IMR-90 (cell line): ENCODE results near the gene PPP1CA. TPM values are rescaled to one million over a fixed set of nuclear protein-coding genes. Genes with fewer than 3 reads are reported as not detected.

Experiments
- ATAC-seq: fragments of 200-7000 bp; cut with Tn5 transposase; 2 replicates; pipeline ENCODE4 v1.9.1; 2020; ENCODE audit warnings: low read depth, mild to moderate bottlenecking, moderate library complexity
- BruUV-seq: library from RNA; stranded (reverse); fragments of 400-500 nt; replicated peaks from 2 replicates; lab custom pipeline; 2021; lab: Mats Ljungman, UMichigan
- CTCF ChIA-PET: fragments of 300-600 bp; formaldehyde crosslinking; extraction: SDS; loops from one replicate; lab custom pipeline; 2021; ENCODE audit warnings: antibody characterized with exemption; lab: Yijun Ruan, JAX
- POLR2A ChIA-PET: fragments of 300-600 bp; sonication (Branson Sonifier 250); formaldehyde crosslinking; loops from one replicate; lab custom pipeline; 2022; ENCODE audit warnings: antibody characterized with exemption; ENCODE audit not compliant: unreplicated experiment; lab: Charles Lee
- DNase-seq: peaks from one replicate; pipeline ENCODE4 v3.0.0; 2013
- H2AFZ ChIP-seq: replicated peaks from 2 replicates; pipeline ENCODE3; 2013; ENCODE audit warnings: low read length, mild to moderate bottlenecking; ENCODE audit not compliant: poor library complexity
- H2AK5ac ChIP-seq: 2 replicates; pipeline ENCODE4 v1.6.1; 2013; ENCODE audit warnings: low read depth, low read length, inconsistent platforms
- H2AK9ac ChIP-seq: replicated peaks from 2 replicates; pipeline ENCODE3; 2013; ENCODE audit warnings: mild to moderate bottlenecking, low read depth, low read length, moderate library complexity; ENCODE audit not compliant: poor library complexity
- H2BK120ac ChIP-seq: 2 replicates; pipeline ENCODE4 v1.6.1; 2013; ENCODE audit warnings: low read depth, low read length, inconsistent platforms
- H2BK15ac ChIP-seq: 3 replicates; pipeline ENCODE4 v1.6.1; 2013; ENCODE audit warnings: low read depth, low read length, inconsistent platforms
- H2BK20ac ChIP-seq: 2 replicates; pipeline ENCODE4 v1.6.1; 2013; ENCODE audit warnings: low read depth, mild to moderate bottlenecking, inconsistent platforms, low read length, moderate library complexity
- H2BK5ac ChIP-seq: 2 replicates; pipeline ENCODE4 v1.6.1; 2013; ENCODE audit warnings: mild to moderate bottlenecking, low read depth, low read length, inconsistent platforms; ENCODE audit not compliant: poor library complexity, severe bottlenecking
- H3K14ac ChIP-seq: replicated peaks from 2 replicates; pipeline ENCODE4 v1.6.1; 2013; ENCODE audit warnings: low read depth, low read length, inconsistent platforms
- H3K18ac ChIP-seq: 2 replicates; pipeline ENCODE4 v1.6.1; 2013; ENCODE audit warnings: low read depth, low read length, control low read depth
- H3K23ac ChIP-seq: 2 replicates; pipeline ENCODE4 v1.6.1; 2013; ENCODE audit warnings: low read depth, low read length, inconsistent platforms
- H3K27ac ChIP-seq: 2 replicates; pipeline ENCODE4 v1.5.1; 2013; ENCODE audit warnings: mild to moderate bottlenecking, control low read depth, low read length; ENCODE audit not compliant: insufficient read depth
- H3K27me3 ChIP-seq: 2 replicates; pipeline ENCODE4 v1.6.1; 2013; ENCODE audit warnings: low read length; ENCODE audit not compliant: control insufficient read depth, insufficient read depth
- H3K36me3 ChIP-seq: 2 replicates; pipeline ENCODE4 v1.6.1; 2013; ENCODE audit warnings: low read length, mixed read lengths; ENCODE audit not compliant: control insufficient read depth, insufficient read depth
- H3K4ac ChIP-seq: 2 replicates; pipeline ENCODE4 v1.6.1; 2013; ENCODE audit warnings: low read depth, low read length, inconsistent platforms
- H3K4me1 ChIP-seq: 2 replicates; pipeline ENCODE4 v1.6.1; 2013; ENCODE audit warnings: low read length, mixed read lengths; ENCODE audit not compliant: control insufficient read depth, insufficient read depth
- H3K4me2 ChIP-seq: 2 replicates; pipeline ENCODE4 v1.6.1; 2013; ENCODE audit warnings: low read depth, mild to moderate bottlenecking, control low read depth, low read length, moderate library complexity
- H3K4me3 ChIP-seq: 2 replicates; pipeline ENCODE4 v1.5.1; 2013; ENCODE audit warnings: low read depth, mild to moderate bottlenecking, control low read depth, low read length, moderate library complexity; ENCODE audit not compliant: insufficient read depth
- H3K56ac ChIP-seq: 2 replicates; pipeline ENCODE4 v1.6.1; 2013; ENCODE audit warnings: low read length, inconsistent platforms; ENCODE audit not compliant: insufficient read depth; ENCODE audit errors: extremely low read depth
- H3K79me1 ChIP-seq, 2 experiments: 2 replicates each; pipeline ENCODE4 v1.6.1; 2013; ENCODE audit warnings: low read length in 2 of 2, inconsistent platforms in 1 of 2, low read depth in 1 of 2
- H3K9ac ChIP-seq: 2 replicates; pipeline ENCODE4 v1.6.1; 2013; ENCODE audit warnings: low read depth, low read length, control low read depth
- H3K9me1 ChIP-seq: 2 replicates; pipeline ENCODE4 v1.6.1; 2013; ENCODE audit warnings: low read length, inconsistent platforms; ENCODE audit not compliant: insufficient read depth
- H3K9me3 ChIP-seq: 2 replicates; pipeline ENCODE4 v1.6.1; 2013; ENCODE audit warnings: low read length; ENCODE audit not compliant: control insufficient read depth, insufficient read depth
- H4K20me1 ChIP-seq: 2 replicates; pipeline ENCODE4 v1.6.1; 2013; ENCODE audit warnings: low read length, inconsistent platforms; ENCODE audit not compliant: insufficient read depth
- H4K5ac ChIP-seq: 2 replicates; pipeline ENCODE4 v1.6.1; 2013; ENCODE audit warnings: mild to moderate bottlenecking, low read depth, low read length, control low read depth
- H4K8ac ChIP-seq, 2 experiments: 2 replicates each; pipeline ENCODE4 v1.6.1; 2013; ENCODE audit warnings: low read depth in 2 of 2, low read length in 2 of 2, control low read depth in 1 of 2, inconsistent platforms in 1 of 2
- H4K91ac ChIP-seq: 2 replicates; pipeline ENCODE4 v1.6.1; 2013; ENCODE audit warnings: low read depth, low read length, inconsistent platforms; ENCODE audit not compliant: insufficient read depth
- CEBPB ChIP-seq: IDR thresholded peaks from 2 replicates; pipeline ENCODE4 v1.6.1; 2012; ENCODE audit warnings: low read depth, low read length, improper control_type of control experiment
- CTCF ChIP-seq: conservative IDR thresholded peaks from 2 replicates; pipeline ENCODE4 v1.5.1; 2012; ENCODE audit warnings: mild to moderate bottlenecking, low read depth, low read length, improper control_type of control experiment
- FOS ChIP-seq: fragments of 150-350 bp; IDR thresholded peaks from 2 replicates; pipeline ENCODE4 v1.6.1; 2016; ENCODE audit warnings: low read depth, low read length
- NFE2L2 ChIP-seq: fragments of 150-350 bp; IDR thresholded peaks from 2 replicates; pipeline ENCODE4 v1.6.1; 2016; ENCODE audit warnings: low read depth, mild to moderate bottlenecking, low read length
- RAD21 ChIP-seq: IDR thresholded peaks from 2 replicates; pipeline ENCODE4 v1.6.1; 2012; ENCODE audit warnings: low read length, improper control_type of control experiment
- RFX5 ChIP-seq: IDR thresholded peaks from 2 replicates; pipeline ENCODE4 v1.8.0; 2012; ENCODE audit warnings: low read depth, mild to moderate bottlenecking, low read length, moderate library complexity
- WGBS, 2 experiments: methylation state at CpG; one replicate each; pipeline versions ENCODE4 v1.1.5 to v1.1.7; 2013; ENCODE audit warnings: missing lambda C conversion rate in 2 of 2; ENCODE audit not compliant: insufficient read length in 1 of 2; ENCODE audit errors: extremely low coverage in 2 of 2; 5-methylcytosine and 5-hydroxymethylcytosine counted together
- dilution Hi-C: fragments of 300-500 bp; cut with HindIII; formaldehyde crosslinking; loops from one replicate; pipeline ENCODE4 v1.14.3; 2018; ENCODE audit warnings: low sequenced_read_pairs; ENCODE audit not compliant: unreplicated experiment
- in situ Hi-C: fragments of 300-500 bp; cut with MboI; formaldehyde crosslinking; loops from 3 replicates; pipeline ENCODE4 v1.14.3; 2019; ENCODE audit warnings: low sequenced_read_pairs, inconsistent platforms, mixed read lengths
- intact Hi-C: fragments of 100-400 bp; cut with micrococcal nuclease; formaldehyde crosslinking; loops from 2 replicates; pipeline ENCODE4 v1.10.0; 2022
- polyA plus RNA-seq, 3 experiments: library from polyadenylated mRNA; depleted of rRNA; stranded (reverse); fragments of >200 nt; gene quantifications; 2 replicates each; pipeline ENCODE4 v1.2.3, GENCODE V29; 2012; ENCODE audit warnings: low replicate concordance in 1 of 3
- total RNA-seq: library from RNA; depleted of rRNA; stranded (reverse); fragments of >200 nt; gene quantifications from 2 replicates; pipeline ENCODE4 v1.2.3, GENCODE V29; 2012

The PPP1CA gene
- total and polyA plus RNA-seq, 2 of the 4 experiments (the other 2 are of a cell fraction): 228 to 313 TPM

GRCh38 chr11:67411785-67412152 is 10.1 kb upstream of the PPP1CA start:
- no peaks in the 10 kb centered on the region for H3K4me1 ChIP-seq
- 82% methylated on average over 6 of the region's 7 CpGs; no CpG with 5 or more reads in 1 of the 2 experiments for WGBS, 2 experiments
- H2BK120ac ChIP-seq: no peak overlapping the region
- no peak overlapping the region for H4K8ac ChIP-seq
- no peak overlapping the region for H3K23ac ChIP-seq
- BruUV-seq: no TSS peak
- H4K20me1 ChIP-seq: no peaks in the 10 kb centered on the region
- H2AK9ac ChIP-seq: no peak overlapping the region
- H4K91ac ChIP-seq: no peak overlapping the region
- no peak overlapping the region for H3K14ac ChIP-seq
- dilution Hi-C loops (no loop called here), in situ Hi-C loops (no loop called here), intact Hi-C loops (no loop called here)
- H2AFZ ChIP-seq: no peak overlapping the region
- H4K5ac ChIP-seq: no peak overlapping the region
- H3K4me3 ChIP-seq: no peak overlapping the region
- TF ChIP-seq CEBPB: no peak
- no peak for TF ChIP-seq NFE2L2
- TF ChIP-seq RFX5: no peak
- TF ChIP-seq FOS: no peak
- TF ChIP-seq CTCF: no peak
- TF ChIP-seq RAD21: no peak
- no peaks in the 10 kb centered on the region for H3K9me3 ChIP-seq
- CTCF ChIA-PET: no interaction called here
- POLR2A ChIA-PET: no interaction called here
- peaks cover 61% of the 10 kb centered on the region for H3K27me3 ChIP-seq
- ATAC-seq (no peak), DNase-seq (no peak)
- H3K79me1 ChIP-seq: no peaks in the 10 kb centered on the region
- H3K36me3 ChIP-seq: no peaks in the 10 kb centered on the region
- H3K9ac ChIP-seq: no peak overlapping the region
- H3K4me2 ChIP-seq: no peak overlapping the region
- H3K56ac ChIP-seq: no peak overlapping the region
- H3K27ac ChIP-seq: no peak overlapping the region
- H3K18ac ChIP-seq: no peak overlapping the region
- no peak overlapping the region for H3K4ac ChIP-seq
- no peaks in the 10 kb centered on the region for H3K9me1 ChIP-seq
- no peak overlapping the region for H2BK15ac ChIP-seq
- H2BK20ac ChIP-seq: no peak overlapping the region
- H2BK5ac ChIP-seq: no peak overlapping the region
- no peak overlapping the region for H2AK5ac ChIP-seq
